CD4-positive, alpha-beta T cell treated with Interleukin-17A for 1 hour (primary cell): Measurements from ENCODE around the gene FAM171A1.

ENCODE experiments used
- DNase-seq: peaks from one replicate; pipeline ENCODE4 v3.0.0-alpha.2; 2020

The FAM171A1 gene

DNA sequence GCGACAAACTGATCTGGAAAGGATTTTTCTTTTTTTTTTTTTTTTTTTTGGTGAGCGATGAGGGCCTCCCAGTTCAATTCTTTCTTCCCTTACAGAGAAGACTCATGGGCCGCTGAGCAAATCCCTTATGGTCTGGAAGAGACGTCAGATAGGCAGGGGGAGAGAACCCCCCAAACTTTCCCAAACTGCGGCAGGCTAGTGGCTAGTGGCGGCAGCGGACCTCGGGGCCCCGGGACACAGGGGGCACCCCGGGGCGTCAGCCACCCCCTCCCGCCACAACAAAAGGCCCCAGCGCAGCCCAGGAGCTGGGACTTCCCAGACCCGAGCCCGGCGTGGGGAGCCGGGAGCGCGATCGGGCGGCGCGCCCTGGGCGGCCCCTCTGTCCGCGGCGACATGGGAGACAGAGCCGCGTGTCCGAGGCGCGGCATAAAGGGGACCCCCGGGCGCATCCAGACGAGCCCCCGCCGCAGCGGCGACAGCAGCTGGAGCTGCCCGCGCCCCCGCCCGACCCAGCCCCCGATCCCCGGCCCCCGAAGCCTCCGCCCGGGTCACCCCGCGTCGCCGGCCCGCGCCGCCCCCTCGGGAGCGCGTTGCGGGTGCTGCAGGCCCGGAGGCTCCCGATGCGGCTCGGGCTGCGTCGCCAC lies 755 bp downstream of the FAM171A1 start:
- peak; percentile 25 for DNase-seq

DNA sequence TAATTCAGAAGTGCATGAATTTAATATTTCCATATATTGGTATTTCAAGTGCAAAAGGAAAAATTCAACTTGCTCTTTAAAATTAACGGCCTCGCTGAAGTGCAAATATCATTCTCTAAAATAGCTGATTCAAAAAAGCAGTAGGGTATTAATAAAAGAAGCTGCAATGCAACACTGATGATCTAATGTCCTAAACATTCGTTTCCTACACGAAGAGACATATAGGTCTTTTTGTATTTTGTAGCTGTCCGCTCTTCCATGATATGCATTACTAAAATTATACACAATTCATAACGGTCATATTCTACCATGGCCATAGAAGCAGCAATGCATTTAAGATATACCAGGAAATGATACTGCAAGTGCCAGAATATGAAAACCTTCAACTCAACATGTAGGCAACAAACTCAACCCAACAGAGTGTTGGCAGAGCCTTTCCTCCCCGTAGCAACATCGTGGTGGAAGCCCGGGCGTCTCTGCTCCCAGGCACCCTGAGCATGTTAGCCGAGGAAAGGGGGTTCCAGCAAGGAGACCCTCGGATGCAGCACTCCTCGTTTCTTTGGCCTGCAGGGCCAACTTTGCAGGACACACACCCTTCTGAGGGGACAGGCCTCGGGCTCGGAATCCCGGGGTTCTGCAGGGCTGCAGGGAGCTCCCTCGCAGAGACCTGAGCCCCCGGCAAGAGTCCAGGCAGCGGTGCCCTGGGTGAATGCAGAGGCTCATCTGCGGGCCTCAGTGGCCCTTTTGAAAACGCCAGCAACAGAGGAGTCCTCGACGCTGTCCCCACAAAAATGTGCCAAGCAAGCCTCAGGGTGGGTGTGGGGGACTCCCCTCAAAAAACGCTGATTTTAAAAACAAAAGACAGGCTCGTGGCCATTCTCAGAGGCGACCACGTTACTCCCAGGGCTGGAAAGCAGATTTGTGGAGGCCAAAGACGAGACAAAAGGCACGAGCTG lies 1.6 kb downstream of the FAM171A1 start:
- DNase-seq = no peak

DNA sequence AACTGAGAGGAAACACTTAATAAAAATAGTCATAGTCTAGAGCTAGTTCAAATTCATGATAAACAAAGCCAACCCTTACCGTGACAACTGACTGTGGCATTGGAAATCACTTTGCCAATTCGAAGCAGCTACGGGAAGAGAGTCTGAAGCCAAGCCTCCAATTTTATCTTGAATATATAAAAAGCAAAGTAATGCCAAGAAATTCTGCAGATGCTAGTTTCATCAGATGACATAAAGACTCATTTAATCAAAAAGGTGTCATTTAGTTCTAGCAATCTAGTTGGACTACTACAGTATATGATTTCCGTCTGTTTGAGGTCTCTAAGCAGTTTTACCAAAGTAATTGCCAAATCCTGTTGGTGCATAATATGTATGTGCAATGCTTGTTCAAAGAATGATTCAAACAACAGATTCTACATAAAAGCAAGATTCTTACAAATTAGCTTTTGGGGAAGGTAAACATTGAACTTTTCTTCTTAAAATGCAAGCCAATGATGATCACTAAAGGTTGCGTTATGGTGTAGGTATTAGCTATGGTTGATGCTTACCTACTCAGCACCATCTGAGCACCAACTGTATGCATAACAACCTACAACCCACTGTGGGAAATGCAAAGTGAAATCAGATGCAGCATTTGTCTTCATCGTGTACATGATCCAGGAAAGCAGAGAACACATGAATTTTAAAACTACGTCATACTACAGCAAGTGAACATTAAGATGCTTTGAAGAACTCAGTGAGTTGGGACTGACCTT lies 2.8 kb downstream of the FAM171A1 start:
- DNase-seq = no peak

DNA sequence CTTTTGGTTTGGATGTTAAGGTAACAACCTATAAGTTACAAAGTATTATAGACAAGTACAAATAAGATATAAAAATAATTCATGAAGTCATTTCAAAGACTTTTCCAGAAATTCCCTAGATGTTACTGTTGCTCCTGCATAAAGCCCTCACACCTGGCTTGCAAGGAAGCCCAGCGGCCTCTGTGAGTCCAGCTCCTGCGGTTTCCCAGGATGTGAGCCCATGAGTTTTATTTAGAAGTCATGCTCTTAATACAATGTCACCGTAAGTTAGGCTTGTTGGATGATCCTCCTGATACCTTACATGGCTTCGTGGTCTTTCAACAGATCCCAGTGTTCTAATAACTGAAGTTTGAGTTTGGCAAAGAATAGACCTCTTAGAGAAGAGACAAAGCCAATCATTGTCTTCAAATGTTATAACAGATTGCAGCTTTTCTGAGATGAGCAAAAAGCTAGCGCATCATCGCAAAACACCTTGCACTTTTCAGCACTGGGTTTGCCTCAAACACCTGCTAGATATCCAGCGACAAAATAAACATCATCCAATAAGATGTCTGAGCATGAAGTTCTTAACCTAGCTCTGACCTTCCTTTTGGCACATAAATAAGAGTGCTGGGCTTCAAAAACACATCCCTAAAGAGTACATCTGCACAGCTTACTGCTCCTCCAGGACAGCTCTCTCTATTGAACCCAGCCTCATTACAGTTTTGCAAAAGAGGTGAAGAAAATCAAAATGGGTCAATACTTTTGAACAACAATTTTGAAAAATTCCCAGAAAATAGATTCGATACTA lies 3.6 kb downstream of the FAM171A1 start:
- no peak for DNase-seq

DNA sequence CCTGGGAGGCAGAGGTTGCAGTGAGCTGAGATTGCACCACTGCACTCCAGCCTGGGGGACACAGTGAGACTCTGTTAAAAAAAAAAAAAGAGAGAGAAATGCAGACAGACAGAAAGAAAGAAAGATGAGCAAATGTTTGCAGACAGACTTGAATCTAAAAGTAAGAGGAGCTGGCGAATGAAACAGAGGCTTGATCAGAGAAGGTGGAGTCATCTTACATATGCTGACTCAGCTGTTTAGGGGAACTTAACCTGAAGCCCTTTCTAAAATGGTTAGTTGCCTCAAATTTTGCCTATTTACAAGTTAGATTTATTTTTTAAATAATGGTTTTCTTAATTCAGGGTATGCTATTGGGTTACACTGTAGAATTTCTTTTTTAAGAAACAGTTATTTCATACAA lies 5.4 kb downstream of the FAM171A1 start:
- DNase-seq = no peak

DNA sequence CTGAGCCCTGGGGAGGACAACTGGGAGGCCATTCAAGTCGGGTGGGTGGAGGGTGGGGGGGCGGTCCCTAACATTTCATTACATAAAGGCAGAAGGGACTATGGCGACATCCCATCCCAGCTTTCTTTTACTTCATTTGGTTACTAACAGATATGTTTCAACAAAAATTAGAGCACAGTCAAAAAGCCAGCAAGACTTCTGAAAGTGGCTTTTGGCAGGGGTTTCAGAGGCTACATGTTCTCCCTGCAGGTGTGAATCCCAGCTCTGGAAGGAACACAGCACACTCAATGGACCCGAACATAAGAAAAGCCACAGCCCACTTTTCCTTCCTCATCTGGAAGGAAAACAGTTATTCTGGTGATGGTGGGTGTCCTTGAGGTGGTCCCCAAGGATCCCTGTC lies 7.1 kb downstream of the FAM171A1 start:
- DNase-seq = no peak

DNA sequence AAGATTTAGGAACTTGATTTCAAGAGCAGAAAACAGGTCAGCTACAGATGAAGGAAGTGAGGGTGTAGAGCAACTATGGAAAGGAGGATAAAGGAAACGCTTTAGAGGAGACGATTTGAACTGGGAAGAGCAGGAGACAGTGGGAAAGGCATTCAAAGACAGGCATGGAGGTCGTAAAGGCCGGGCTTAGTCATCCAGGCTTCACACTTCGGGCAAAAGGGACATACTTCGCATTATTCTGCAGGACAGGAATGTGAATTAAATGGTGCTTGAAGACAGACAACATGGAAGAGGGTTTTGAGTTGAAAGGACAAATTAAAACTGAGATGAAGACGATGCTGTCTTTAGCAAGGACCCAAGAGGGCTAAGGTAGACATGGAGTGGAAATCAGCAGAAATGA lies 8.1 kb downstream of the FAM171A1 start:
- no peak for DNase-seq

DNA sequence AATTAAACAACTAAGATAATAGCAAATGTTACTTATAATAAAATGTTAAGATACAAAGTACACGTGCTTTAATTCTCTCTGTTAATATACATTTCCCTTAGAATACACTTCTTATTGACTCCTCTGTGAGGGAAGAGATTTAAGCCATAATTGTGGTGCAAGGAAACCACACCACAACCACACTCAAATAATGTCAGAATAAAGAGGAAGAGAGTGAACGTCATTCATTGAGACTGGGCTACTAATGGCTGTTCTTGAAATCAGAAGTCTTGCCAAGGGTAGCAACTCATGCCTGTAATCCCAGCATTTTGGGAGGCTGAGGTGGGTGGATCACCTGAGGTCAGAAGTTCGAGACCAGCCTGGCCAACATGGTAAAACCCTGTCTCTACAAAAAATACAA lies 10.0 kb downstream of the FAM171A1 start:
- peak; percentile 6 for DNase-seq

DNA sequence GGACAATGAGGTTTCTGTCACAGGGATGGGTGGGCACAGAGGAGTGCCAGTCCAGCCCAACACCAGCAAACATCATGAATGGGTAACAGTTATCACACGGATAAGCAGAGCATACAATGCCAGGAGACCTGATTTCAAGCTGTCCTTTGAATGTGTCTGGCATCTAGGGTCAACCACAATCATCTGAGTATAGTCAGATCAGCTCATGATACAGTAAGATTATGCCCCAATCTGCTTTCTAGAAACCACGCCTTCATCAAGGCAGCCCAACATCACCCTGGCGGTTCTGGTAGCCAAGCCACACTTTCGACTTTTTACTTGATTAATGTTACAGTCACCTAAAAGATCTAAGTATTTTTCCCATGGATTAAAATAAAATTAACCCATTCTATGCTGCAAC lies 10.5 kb downstream of the FAM171A1 start:
- DNase-seq = no peak

DNA sequence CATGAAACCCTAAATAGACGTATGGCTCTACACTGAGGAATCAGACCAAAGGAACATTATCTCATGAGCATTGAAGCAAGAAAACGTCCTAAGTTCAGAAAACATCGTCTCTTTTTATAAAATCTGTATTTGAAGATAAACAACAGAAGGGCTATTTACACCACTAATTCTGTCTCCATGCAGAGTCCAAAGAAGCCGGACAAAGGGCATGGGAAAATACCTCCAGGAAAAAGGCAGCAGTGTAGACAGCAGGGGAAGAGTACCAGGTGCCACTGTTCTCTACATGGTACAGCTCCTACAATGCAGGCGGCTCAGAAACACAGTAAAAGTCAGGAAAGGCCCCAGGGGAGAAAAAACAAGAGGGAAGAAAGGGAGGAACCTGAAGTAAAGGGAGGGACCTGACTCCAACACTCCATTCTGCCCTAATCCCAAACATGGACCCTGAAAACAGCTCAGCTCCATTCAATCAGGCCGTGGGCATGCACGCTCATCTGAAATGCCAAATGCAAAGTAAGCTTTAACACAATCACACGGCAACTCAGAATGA lies 17.5 kb downstream of the FAM171A1 start:
- DNase-seq = no peak

DNA sequence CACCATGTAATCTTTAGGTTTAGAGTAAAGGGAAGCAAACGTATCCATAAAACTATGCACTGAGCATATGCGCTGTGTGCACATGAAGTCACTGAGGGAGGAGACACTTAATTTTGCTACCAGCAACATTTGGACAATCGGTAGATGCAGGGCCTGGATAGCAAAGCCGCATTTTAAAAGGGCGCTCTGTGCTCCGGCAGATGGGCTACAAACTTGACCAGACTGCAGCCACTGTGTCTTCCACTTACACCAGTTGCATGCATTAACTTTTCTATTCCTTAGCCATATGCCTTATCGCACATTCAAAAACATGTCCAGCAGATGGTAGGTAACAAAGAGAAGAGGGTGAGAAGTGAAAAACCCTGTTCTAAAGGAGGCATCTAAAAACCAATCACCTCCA lies 18.3 kb downstream of the FAM171A1 start:
- DNase-seq = no peak

DNA sequence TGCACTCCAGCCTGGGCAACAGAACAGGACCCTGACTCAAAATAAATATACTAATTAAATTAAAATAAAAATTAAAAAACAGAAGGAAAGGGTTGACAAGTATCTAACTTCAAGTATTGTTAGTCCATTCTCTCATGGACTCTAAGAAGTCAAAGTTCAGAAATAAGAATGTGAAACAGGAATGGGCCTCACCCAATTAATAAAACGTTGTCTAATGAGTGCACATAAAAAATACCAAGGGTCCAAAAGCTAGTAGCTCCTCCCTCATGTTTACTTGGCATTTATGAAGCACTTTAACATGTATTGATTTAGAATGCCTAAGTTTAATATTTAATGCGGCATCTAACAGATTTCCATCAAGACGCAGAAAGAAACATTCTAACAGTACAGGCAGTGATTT lies 18.9 kb downstream of the FAM171A1 start:
- no peak for DNase-seq

DNA sequence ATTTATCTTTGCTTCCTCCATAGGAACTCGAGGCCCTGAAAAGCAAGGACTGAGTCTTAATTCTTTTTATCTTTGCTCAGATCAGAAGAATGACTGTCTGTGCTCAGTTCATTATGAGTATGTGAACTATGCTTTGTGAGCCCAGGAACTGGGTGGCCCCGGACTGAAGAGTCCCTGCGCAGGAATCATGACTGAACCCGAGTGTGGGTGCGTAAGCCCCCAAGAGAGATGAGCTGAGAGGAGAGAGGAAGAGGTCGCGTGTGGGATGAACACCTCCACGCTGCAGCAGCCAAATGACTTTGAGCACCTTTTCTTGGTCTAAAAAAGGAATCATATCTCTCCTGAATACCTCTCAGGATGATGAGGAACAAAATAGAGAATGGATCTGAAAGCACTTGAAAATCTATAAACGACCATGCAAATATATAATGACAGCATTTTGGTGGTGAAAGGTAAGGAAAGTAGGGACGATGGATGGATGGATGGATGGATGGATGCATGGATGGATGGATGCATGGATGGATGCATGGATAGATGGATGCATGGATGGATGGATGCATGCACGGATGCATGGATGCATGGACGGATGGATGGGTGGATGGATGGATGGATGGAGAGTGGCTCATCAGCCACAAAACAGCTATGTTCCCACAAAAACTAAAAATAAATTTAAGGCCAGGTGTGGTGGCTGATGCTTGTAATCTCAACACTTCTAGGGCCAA lies 19.8 kb downstream of the FAM171A1 start:
- DNase-seq = no peak

DNA sequence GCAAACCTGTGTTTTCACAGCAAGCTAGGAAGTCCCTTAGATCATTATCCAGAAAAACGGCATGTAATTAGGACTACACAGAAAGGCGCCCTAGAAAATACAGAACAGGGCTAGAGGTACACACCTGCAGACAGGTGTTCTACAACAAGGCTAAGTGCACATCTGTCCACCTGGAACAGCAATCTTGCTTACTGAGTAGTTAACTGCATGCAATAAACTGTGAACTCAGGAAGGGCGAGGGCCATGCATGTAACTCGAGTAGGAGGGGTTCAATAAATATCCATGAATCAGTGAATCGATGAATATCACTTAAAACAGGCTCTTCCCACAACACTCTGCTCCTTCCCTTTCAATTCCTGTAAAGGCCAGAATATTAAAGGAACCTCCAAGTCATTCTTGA lies 22.0 kb downstream of the FAM171A1 start:
- DNase-seq = no peak

DNA sequence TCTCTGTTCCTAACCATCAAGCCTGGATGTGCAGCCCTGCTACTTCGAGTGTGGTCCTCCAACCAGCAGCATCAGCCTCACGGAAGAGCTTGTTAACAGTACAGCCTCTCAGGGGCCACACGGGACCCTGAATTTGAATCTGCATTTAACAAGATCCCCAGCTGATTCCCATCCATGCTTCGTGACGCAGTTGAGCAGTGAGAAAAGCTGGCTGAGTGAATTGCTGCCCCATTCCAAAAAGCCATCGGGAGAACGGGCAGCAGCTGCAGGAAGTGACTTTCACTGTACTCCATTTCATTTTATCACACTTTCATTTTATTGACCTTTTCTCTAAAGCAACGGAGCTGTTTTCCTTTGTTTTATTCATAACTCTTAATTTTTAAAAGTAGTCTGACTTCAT lies 22.5 kb downstream of the FAM171A1 start:
- DNase-seq = no peak

DNA sequence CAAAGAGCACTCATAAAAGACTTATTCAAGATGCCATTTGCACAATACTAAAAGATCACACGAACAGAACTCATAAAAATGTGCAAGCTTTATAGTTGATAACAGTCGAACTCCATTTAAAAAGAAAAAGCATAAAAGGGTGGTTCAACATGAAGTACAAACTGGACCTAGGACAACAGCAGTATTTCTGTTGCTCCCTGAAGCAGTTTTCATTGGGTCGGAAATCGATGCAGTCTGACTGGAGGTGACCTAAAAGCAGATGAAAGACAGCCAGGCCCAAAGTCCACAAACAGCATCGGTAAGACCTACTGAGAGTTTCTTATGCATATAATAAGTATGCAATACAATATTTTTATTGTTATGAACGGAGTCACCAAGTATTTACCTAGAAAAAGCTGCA lies 23.9 kb downstream of the FAM171A1 start:
- no peak for DNase-seq

DNA sequence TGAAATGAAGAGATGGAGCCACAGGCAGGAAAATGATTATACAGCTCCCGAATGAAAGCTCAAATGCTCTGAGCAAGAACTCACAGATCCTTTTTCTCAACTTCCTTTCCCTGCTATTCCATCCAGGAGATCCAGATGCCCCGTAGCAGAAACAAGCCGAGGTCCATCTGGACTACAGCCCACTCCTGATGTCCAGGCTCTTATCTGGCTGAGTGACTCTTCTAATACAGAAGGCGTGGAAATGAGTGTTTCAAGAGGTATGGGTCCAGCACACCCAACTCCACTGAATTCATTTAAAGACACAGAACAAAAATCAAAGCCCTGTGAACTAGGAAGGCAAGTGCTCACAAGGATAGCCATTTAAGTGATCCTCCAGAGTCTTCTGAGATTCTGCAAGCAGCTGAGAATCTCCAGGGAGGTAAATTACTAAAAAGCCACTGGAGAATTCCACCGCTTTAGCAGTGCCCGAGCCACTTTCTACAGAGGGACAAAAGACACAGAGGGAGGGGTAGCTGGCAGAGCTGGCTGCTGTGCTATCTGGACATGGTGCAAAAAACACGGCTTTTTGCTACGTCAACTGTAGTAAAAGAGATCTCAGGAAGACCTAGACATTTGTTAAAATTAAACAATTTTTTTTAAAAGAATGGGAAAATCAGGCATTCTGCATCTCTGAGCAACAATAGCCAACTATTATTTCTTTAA lies 24.5 kb downstream of the FAM171A1 start:
- no peak for DNase-seq

DNA sequence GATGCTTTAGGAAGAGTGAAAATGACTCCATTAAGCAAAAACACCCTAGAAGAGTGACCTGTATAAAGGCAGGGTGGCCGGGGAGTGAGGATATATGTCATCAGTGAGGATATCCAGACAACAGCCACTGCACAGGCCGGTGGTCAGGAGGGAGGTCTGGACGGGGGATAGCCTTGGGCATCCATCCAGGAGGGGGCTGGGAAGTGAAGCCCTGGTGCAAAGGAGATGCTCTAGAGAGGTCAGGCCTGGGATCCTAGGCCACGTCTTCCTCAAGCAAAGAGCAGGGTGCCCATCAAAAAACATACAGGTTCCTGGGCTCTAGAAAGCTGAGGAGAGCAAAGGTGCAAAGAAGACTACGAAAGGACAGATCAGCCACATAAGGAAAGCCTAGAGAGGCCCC lies 25.6 kb downstream of the FAM171A1 start:
- no peak for DNase-seq

DNA sequence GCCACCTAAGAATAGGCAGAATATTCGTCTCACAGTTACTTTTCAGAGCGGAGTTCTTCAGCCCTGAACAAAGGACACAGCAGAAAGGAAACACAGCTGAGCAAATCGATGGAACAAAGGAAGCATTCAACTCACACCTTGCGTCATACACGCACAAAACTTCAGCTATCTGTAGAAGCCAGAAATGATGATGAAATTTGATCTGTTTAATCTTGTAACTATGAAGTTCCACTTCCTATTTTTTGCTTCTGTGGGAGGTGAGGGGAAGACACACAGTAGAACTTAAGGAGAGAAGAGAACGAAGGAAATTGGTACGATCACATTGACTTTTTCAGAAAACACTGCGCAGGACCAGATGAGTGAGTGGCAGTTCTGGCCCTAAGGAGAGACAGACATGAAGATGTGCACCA lies 26.2 kb downstream of the FAM171A1 start:
- no peak for DNase-seq

DNA sequence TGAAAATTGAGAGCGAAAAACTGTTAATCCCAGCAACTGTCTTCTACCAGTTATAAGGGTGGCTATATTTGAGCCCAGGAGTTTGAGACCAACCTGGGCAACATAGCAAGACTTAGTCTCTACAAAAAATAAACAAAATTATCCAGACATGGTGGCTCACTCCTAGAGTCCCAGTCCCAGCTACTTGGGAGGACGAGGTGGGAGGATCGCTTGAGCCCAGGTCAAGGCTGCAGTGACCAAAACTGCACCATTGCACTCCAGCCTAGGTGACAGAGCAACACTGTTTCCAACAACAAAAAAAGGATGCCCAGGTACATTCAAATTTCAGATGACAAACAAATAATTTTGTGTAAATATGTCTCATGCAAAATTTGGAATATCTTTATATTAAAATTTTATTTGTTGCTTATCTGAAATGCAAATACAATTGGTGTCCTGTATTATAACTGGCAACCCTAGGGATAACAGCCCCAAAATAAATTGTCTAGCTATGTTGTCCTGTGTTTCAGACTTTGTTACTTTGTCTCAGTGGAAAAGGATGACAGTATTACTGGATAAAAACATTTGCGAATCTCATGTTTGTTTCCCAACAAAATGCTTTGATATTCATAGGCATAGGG lies 26.7 kb downstream of the FAM171A1 start:
- no peak for DNase-seq

DNA sequence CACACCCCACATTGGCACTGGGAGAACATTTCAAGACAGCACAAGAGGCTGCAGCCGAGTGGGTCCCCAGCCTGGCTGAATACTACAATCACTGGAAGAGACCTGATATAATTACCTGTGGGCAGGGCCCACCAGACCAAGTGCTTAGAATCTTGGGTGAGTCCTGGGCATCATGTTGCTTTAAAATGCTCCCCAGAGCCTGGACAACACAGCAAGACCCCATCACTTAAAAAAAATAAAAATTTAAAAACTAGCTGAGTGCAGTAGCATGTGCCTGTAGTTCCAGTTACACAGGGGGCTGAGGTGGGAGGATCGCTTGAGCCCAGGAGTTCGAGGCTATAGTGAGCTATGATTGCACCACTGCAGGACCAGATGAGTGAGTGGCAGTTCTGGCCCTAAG lies 28.1 kb downstream of the FAM171A1 start:
- DNase-seq = no peak
